HepG2 (cell line): ENCODE measurements around the gene WDR70. TPM values are rescaled to one million over a fixed set of nuclear protein-coding genes. Genes with fewer than 3 reads are reported as not detected.

Experiments
- ATAC-seq: fragments of 200-7000 bp; cut with Tn5 transposase; 3 replicates; pipeline ENCODE4 v1.9.1; 2020; ENCODE audit warnings: mild to moderate bottlenecking, moderate library complexity
- BruUV-seq: library from RNA; stranded (reverse); fragments of 400-500 nt; replicated peaks from 2 replicates; lab custom pipeline; 2021; lab: Mats Ljungman, UMichigan
- CTCF ChIA-PET: fragments of 300-600 bp; formaldehyde crosslinking; extraction: SDS; loops from one replicate; lab custom pipeline; 2021; ENCODE audit warnings: low total read pairs, inconsistent platforms, low intra/inter-chr PET ratio; lab: Yijun Ruan, JAX
- POLR2A ChIA-PET: fragments of 350-600 bp; sonication (Branson Sonifier 250); formaldehyde crosslinking; loops from one replicate; lab custom pipeline; 2020; ENCODE audit warnings: antibody characterized with exemption, inconsistent platforms; lab: Yijun Ruan, JAX
- DNase-seq: peaks from one replicate; pipeline ENCODE4 v3.0.0-alpha.2; 2015; ENCODE audit warnings: low spot score
- FAIRE-seq: peaks from 3 replicates; lab custom pipeline; 2011; peaks lifted over from hg19 to GRCh38; lab: Jason Lieb, UNC
- H2AFZ ChIP-seq: one replicate; pipeline ENCODE4 v1.6.1; 2011; ENCODE audit warnings: low read length, inconsistent platforms
- H3K27ac ChIP-seq: fragments of 300-600 bp; 3 replicates; pipeline ENCODE4 v1.8.0; 2011; ENCODE audit warnings: mixed run types, mild to moderate bottlenecking, mixed read lengths, low read length, inconsistent platforms; ENCODE audit not compliant: insufficient read depth; ENCODE audit errors: extremely low read length
- H3K27me3 ChIP-seq, 2 experiments: fragments of 200-600 bp in 1 of 2; 2 replicates in 1 of 2; 3 replicates in 1 of 2; pipeline versions ENCODE4 v1.6.0 to v1.8.0; 2011; ENCODE audit warnings: low read length in 2 of 2, mild to moderate bottlenecking in 2 of 2, moderate library complexity in 2 of 2, inconsistent platforms in 1 of 2; ENCODE audit not compliant: insufficient read depth in 2 of 2, control insufficient read depth in 1 of 2
- H3K36me3 ChIP-seq, 2 experiments: fragments of 200-600 bp in 1 of 2; replicated peaks in 1 of 2; 2 replicates in 1 of 2; 3 replicates in 1 of 2; pipeline versions ENCODE4 v1.5.1 to v1.8.0; 2011; ENCODE audit warnings: low read length in 2 of 2, inconsistent platforms in 1 of 2; ENCODE audit not compliant: insufficient read depth in 2 of 2, control insufficient read depth in 1 of 2
- H3K4me1 ChIP-seq: 2 replicates; pipeline ENCODE4 v1.5.1; 2012; ENCODE audit warnings: low read length, inconsistent platforms; ENCODE audit not compliant: insufficient read depth
- H3K4me2 ChIP-seq: 2 replicates; pipeline ENCODE4 v1.6.0; 2011; ENCODE audit warnings: low read depth, low read length, inconsistent platforms
- H3K4me3 ChIP-seq, 3 experiments: fragments of 200-600 bp in 1 of 3; sonication (generic), shearing (Covaris generic) in 1 of 3; replicated peaks in 1 of 3; 2 replicates each; pipeline ENCODE4 v1.5.1; 2011 to 2016; ENCODE audit warnings: low read length in 3 of 3, inconsistent platforms in 2 of 3, low read depth in 2 of 3, mild to moderate bottlenecking in 2 of 3, control low read depth in 1 of 3, mixed read lengths in 1 of 3; ENCODE audit not compliant: insufficient read depth in 1 of 3
- H3K79me2 ChIP-seq: one replicate; pipeline ENCODE4 v1.6.1; 2011; ENCODE audit warnings: low read length, inconsistent platforms; ENCODE audit not compliant: insufficient read depth
- H3K9ac ChIP-seq: 2 replicates; pipeline ENCODE4 v1.6.0; 2011; ENCODE audit warnings: mild to moderate bottlenecking, low read depth, low read length, inconsistent platforms; ENCODE audit not compliant: insufficient read depth
- H3K9me3 ChIP-seq: 2 replicates; pipeline ENCODE4 v1.5.1; 2012; ENCODE audit warnings: mild to moderate bottlenecking, low read length
- H4K20me1 ChIP-seq: 2 replicates; pipeline ENCODE4 v1.6.0; 2011; ENCODE audit warnings: inconsistent platforms, mild to moderate bottlenecking, low read length, moderate library complexity; ENCODE audit not compliant: insufficient read depth
- ARID5B ChIP-seq: IDR thresholded peaks from 2 replicates; pipeline ENCODE4 v1.4.0; 2020; ENCODE audit warnings: mild to moderate bottlenecking, missing genetic modification reagents
- HMGA1 ChIP-seq: sonication (generic); formaldehyde crosslinking; conservative IDR thresholded peaks from 2 replicates; pipeline ENCODE4 v1.4.0; 2020; ENCODE audit warnings: missing genetic modification reagents
- JUND ChIP-seq: sonication (generic); formaldehyde crosslinking; IDR thresholded peaks from 2 replicates; pipeline ENCODE4 v1.8.0; 2022; ENCODE audit warnings: mild to moderate bottlenecking, missing genetic modification reagents
- NKX3-1 ChIP-seq: sonication (generic); formaldehyde crosslinking; IDR thresholded peaks from 2 replicates; pipeline ENCODE4 v1.5.0; 2020; ENCODE audit warnings: missing genetic modification reagents
- PAXIP1 ChIP-seq: sonication (generic); formaldehyde crosslinking; conservative IDR thresholded peaks from 2 replicates; pipeline ENCODE4 v1.4.0; 2020; ENCODE audit warnings: mild to moderate bottlenecking, missing genetic modification reagents, moderate library complexity
- PCBP1 ChIP-seq: fragments of 200-400 bp; formaldehyde crosslinking; IDR thresholded peaks from 2 replicates; pipeline ENCODE4 v1.6.1; 2017; ENCODE audit warnings: mild to moderate bottlenecking, low read depth, low read length, borderline replicate concordance
- ZMYM2 ChIP-seq: sonication (generic); formaldehyde crosslinking; IDR thresholded peaks from 2 replicates; pipeline ENCODE4 v1.8.0; 2022; ENCODE audit warnings: mild to moderate bottlenecking, missing genetic modification reagents
- ZNF143 ChIP-seq: sonication (generic); formaldehyde crosslinking; IDR thresholded peaks from 2 replicates; pipeline ENCODE4 v1.4.0; 2020; ENCODE audit warnings: missing genetic modification reagents
- ZNF451 ChIP-seq: sonication (generic); formaldehyde crosslinking; IDR thresholded peaks from 2 replicates; pipeline ENCODE4 v1.5.0; 2020; ENCODE audit warnings: mild to moderate bottlenecking, missing genetic modification reagents
- ZNF768 ChIP-seq: sonication (generic); formaldehyde crosslinking; IDR thresholded peaks from 2 replicates; pipeline ENCODE4 v1.4.0; 2020; ENCODE audit warnings: missing genetic modification reagents
- WGBS: methylation state at CpG from one replicate; pipeline ENCODE4 v1.1.6; 2017; ENCODE audit warnings: low lambda C conversion rate; 5-methylcytosine and 5-hydroxymethylcytosine counted together
- in situ Hi-C: cut with HindIII; loops from 2 replicates; pipeline ENCODE4 v1.10.0; 2017; ENCODE audit warnings: low pct_unique_long_range_greater_than_20kb; ENCODE audit not compliant: extremely low pct_ligation_motif_present
- intact Hi-C: fragments of 100-400 bp; cut with micrococcal nuclease; formaldehyde crosslinking; loops from one replicate; pipeline ENCODE4 v1.10.0; 2022; ENCODE audit not compliant: unreplicated experiment
- polyA plus RNA-seq, 8 experiments: library from polyadenylated mRNA; depleted of rRNA in 3 of 8; stranded (reverse) in 7 of 8; unstranded in 1 of 8; fragments of >200 nt; fragmentation: Illumina TruSeq in 4 of 8; extraction: Trizol in 4 of 8; gene quantifications; 2 replicates each; pipeline versions ENCODE4 v1.2.1 to v1.2.3, GENCODE V29; 2011 to 2016; ENCODE audit warnings: low read depth in 4 of 8, missing spikeins in 1 of 8, mixed read lengths in 1 of 8; ENCODE audit not compliant: insufficient read depth in 1 of 8
- total RNA-seq, 5 experiments: library from RNA; depleted of rRNA; stranded (reverse); fragments of >200 nt; fragmentation: Illumina TruSeq; extraction: Trizol; gene quantifications; 2 replicates each; pipeline ENCODE4 v1.2.3, GENCODE V29; 2016; ENCODE audit warnings: low read depth in 1 of 5

Gene WDR70
- total and polyA plus RNA-seq, 2 of the 13 experiments (the other 11 are each of a cell fraction or from before 2014, with no cell fraction given) = 14.6 to 30.6 TPM

- BruUV-seq = no TSS peak
- ATAC-seq = no peak
- intact Hi-C loops = no loop called here
These were observed 140.7 kb downstream of the WDR70 start for GRCh38 chr5:37519807-37520206.

GRCh38 chr5:37520811-37521210, 141.7 kb downstream of the WDR70 start:
- H3K9me3 ChIP-seq = no peaks in the 10 kb centered on the region
- no peaks in the 10 kb centered on the region for H4K20me1 ChIP-seq
- ChIA-PET CTCF (no interaction called here), POLR2A (no interaction called here)
- no peak overlapping the region for H3K9ac ChIP-seq
- BruUV-seq = no TSS peak
- H2AFZ ChIP-seq = no peak overlapping the region
- WGBS = 13% methylated on average over 1 of the region's 1 CpG
- peak; percentile 94 for ATAC-seq
- DNase-seq = peak; percentile 2
- intact Hi-C loops = no loop called here
- peak; percentile 60 for FAIRE-seq
- H3K79me2 ChIP-seq = no peaks in the 10 kb centered on the region
- peaks cover 21% of the 10 kb centered on the region for H3K4me1 ChIP-seq
- no peak overlapping the region for H3K4me3 ChIP-seq
- no peaks in the 10 kb centered on the region for H3K27me3 ChIP-seq
- no peaks in the 10 kb centered on the region; a peak in 1 of 5 replicates for H3K36me3 ChIP-seq
- H3K4me2 ChIP-seq = peak overlapping the region; percentile 42
- in situ Hi-C loops = no loop called here
- H3K27ac ChIP-seq = no peak overlapping the region
- TF ChIP-seq NKX3-1 = no peak
- 0 out of 2 replicates have a peak, but pooled peaks have one; percentile 38 for TF ChIP-seq PAXIP1
- no peak for TF ChIP-seq ARID5B (CRISPR knock-in tag)
- TF ChIP-seq JUND (CRISPR knock-in tag) = no peak

More at GRCh38 chr5:37519807-37520206, 140.7 kb downstream of the WDR70 start:
- H4K20me1 ChIP-seq = no peaks in the 10 kb centered on the region; the same call in 1 of the 2 replicates
- no peak for DNase-seq
- H3K9me3 ChIP-seq = no peaks in the 10 kb centered on the region
- H3K9ac ChIP-seq = no peak overlapping the region
- POLR2A ChIA-PET = no interaction called here
- CTCF ChIA-PET = no interaction called here
- FAIRE-seq = no peak
- WGBS = 97% methylated on average over 1 of the region's 1 CpG
- no peaks in the 10 kb centered on the region; a peak in 1 of 5 replicates for H3K36me3 ChIP-seq
- H3K27me3 ChIP-seq = no peaks in the 10 kb centered on the region
- TF ChIP-seq ZNF768 (CRISPR knock-in tag) (no peak), ZNF451 (no peak), PCBP1 (no peak), HMGA1 (no peak), ZMYM2 (CRISPR knock-in tag) (no peak), ZNF143 (no peak)
- in situ Hi-C loops = no loop called here
- no peak overlapping the region for H3K4me3 ChIP-seq
- no peak overlapping the region for H2AFZ ChIP-seq
- H3K4me2 ChIP-seq = no peak overlapping the region
- peaks cover 21% of the 10 kb centered on the region for H3K4me1 ChIP-seq
- H3K27ac ChIP-seq = no peak overlapping the region
- H3K79me2 ChIP-seq = no peaks in the 10 kb centered on the region
